Left cardiac atrium (tissue), 4 donors: ENCODE measurements around the gene TPM3. TPM values are rescaled to one million over a fixed set of nuclear protein-coding genes. Genes with fewer than 3 reads are reported as not detected.
"Not testable (repeated sequence)": the region's sequence is repeated elsewhere in the genome, so short reads cannot be mapped to it uniquely, and the experiment has no call there.

ENCODE experiments used
- ATAC-seq, 2 donors: fragments of 200-7000 bp; cut with Tn5 transposase; one replicate each; pipeline ENCODE4 v1.9.1; 2020; ENCODE audit warnings: mild to moderate bottlenecking in 2 of 2, moderate library complexity in 2 of 2
- DNase-seq: peaks from one replicate; pipeline ENCODE4 v3.0.0-alpha.2; 2020
- intact Hi-C, 2 donors: fragments of 100-400 bp; cut with DNase I; formaldehyde crosslinking; loops; one replicate each; pipeline versions ENCODE4 v1.14.1 to v1.15.1; 2022 to 2023
- microRNA-seq, 2 donors: library from miRNA; unstranded; fragments of <30 nt; microRNA quantifications; one replicate each; pipeline ENCODE4 v1.2.0, GENCODE V29; 2020
- total RNA-seq, 2 donors: library from RNA; stranded (reverse); fragmentation: NEBNext Ultra II Directional; extraction: Animal tissue kit (Norgen Biotek cat#: 25700); gene quantifications; one replicate each; pipeline ENCODE4 v1.2.1, GENCODE V29; 2021
- donor health status: DM: no; HTN: yes; CAD: no.
- donor health status: DM: no; HTN: yes; CAD: no; lungs with severe emphysema.
- donor health status: DM: yes; HTN: yes; CAD: no.
- donor health status: Dilated cardiomyopathy.

TPM3 gene
- total RNA-seq, 2 donors from 2014 or later: 287 to 561 TPM

- no peak for ATAC-seq
- intact Hi-C loops: no loop called here
Observed at GRCh38 chr1:154137888-154138287, 54.0 kb downstream of the TPM3 start.

GRCh38 chr1:154133256-154133655 is 58.6 kb downstream of the TPM3 start:
- intact Hi-C loops: no loop called here
- ATAC-seq: no peak

More at GRCh38 chr1:154137888-154138287, 54.0 kb downstream of the TPM3 start:
- no peak for DNase-seq

GRCh38 chr1:154129391-154129970 is 62.4 kb downstream of the TPM3 start:
- DNase-seq: no peak
- intact Hi-C loops: no loop called here
- no peak for ATAC-seq

More at GRCh38 chr1:154133256-154133655, 58.6 kb downstream of the TPM3 start:
- DNase-seq: no peak

GRCh38 chr1:154123205-154123604 is 68.7 kb downstream of the TPM3 start:
- DNase-seq, intact Hi-C loops, ATAC-seq: not testable (repeated sequence)

DNA sequence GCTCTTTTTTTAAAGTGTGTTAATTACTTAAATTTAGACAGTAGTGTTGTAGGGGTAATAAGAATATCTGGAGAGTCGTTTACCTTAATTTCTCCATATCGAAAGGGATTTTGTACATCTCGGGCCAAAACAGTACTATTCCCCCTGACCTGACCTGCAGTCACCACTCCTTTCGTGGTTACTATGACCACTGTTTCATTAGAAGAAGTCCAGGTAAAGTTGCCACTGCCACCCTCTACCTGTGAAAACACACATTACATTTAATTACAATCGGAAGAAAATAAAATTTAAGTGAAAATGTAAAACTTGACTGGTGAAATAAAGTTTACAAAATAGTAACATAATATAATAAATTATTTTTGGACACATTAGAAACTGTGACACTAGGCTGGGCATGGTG is 74.3 kb downstream of the TPM3 start:
- intact Hi-C loops: no loop called here
- ATAC-seq (no peak), DNase-seq (no peak)

DNA sequence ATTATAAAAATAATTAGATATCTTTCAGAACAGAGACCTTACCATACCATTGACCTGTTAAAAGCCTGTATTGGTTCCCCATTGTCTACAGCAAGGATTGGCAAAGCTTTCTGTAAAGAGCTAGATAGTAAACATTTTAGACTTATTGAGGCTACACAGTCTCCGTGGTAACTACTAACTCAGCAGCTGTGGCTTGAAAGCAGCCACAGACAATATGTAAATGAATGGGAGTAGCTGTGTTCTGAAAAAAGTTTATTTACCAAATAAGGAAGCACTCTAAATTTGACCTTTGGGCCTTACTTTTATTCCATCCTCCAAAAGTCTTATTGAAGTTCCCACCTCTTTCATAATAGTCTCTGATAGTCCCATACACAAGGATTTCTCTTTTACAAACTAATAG is 76.7 kb downstream of the TPM3 start:
- intact Hi-C loops: no loop called here
- no peak for ATAC-seq

More for the DNA sequence above, 76.7 kb downstream of the TPM3 start:
- no peak for DNase-seq

Small RNAs within 50 kb of the gene (microRNA-seq; reads per million reads assigned to microRNA genes)
- 18.3 to 37.3 reads per million in 2 donors for gene MIR190B

Other genes with a start within 250 kb of the TPM3 start
- gene DENND4B, start 245.4 kb downstream of the TPM3 start, total RNA-seq: 10 to 100 TPM; 41.5 to 49.5 TPM
- 10 to 100 TPM; 17.3 to 19.6 TPM for gene CRTC2, start 233.5 kb downstream of the TPM3 start, total RNA-seq
- 10 to 100 TPM; 63.2 to 77.6 TPM for gene SLC39A1, start 228.6 kb downstream of the TPM3 start, total RNA-seq
- 1 to 10 TPM; 3.4 to 5.7 TPM for gene CREB3L4, start 224.2 kb downstream of the TPM3 start, total RNA-seq
- 100 to 1,000 TPM in 1 of 2 donors, 10 to 100 TPM in 1; 89.6 to 102 TPM for gene JTB, start 214.4 kb downstream of the TPM3 start, total RNA-seq
- 10 to 100 TPM; 72.1 to 77.5 TPM for gene RAB13, start 205.8 kb downstream of the TPM3 start, total RNA-seq
- 1,000 to 10,000 TPM in 1 of 2 donors, 100 to 1,000 TPM in 1; 949 to 1,289 TPM for gene RPS27, start 201.3 kb downstream of the TPM3 start, total RNA-seq
- under 1 TPM; 0.13 to 0.74 TPM for gene NUP210L, start 37.0 kb downstream of the TPM3 start, total RNA-seq
- gene CFAP141, start 14.2 kb upstream of the TPM3 start, total RNA-seq: not detected
- 100 to 1,000 TPM in 1 of 2 donors, 10 to 100 TPM in 1; 88.5 to 106 TPM for gene UBAP2L, start 28.9 kb upstream of the TPM3 start, total RNA-seq
- 100 to 1,000 TPM; 112 to 120 TPM for gene HAX1, start 80.5 kb upstream of the TPM3 start, total RNA-seq
- gene AQP10, start 129.0 kb upstream of the TPM3 start, total RNA-seq: not detected
- gene ATP8B2, start 133.4 kb upstream of the TPM3 start, total RNA-seq: 10 to 100 TPM; 23.7 to 31.0 TPM
- gene IL6R, start 213.2 kb upstream of the TPM3 start, total RNA-seq: 10 to 100 TPM; 11.2 to 11.4 TPM